M059J (cell line): Measurements from ENCODE around the gene RAB8B. TPM values are rescaled to one million over a fixed set of nuclear protein-coding genes. Genes with fewer than 3 reads are reported as not detected.
A peak's percentile ranks its signal among the peaks of the same experiment; 100 is the strongest.
"Not testable (repeated sequence)": the region's sequence is repeated elsewhere in the genome, so short reads cannot be mapped to it uniquely, and the experiment has no call there.

Experiments
- DNase-seq: peaks from one replicate; pipeline ENCODE4 v3.0.0-alpha.2; 2012; ENCODE audit warnings: low read depth
- total RNA-seq: library from RNA; depleted of rRNA; stranded (reverse); fragments of >200 nt; shearing (Covaris generic); gene quantifications from 2 replicates; pipeline ENCODE4 v1.2.3, GENCODE V29; 2014

RAB8B gene
- total RNA-seq, 1 experiment from 2014 or later, result 48.5 TPM

GRCh38 chr15:63208824-63209223 lies 19.4 kb downstream of the RAB8B start:
- DNase-seq, result not testable (repeated sequence)

GRCh38 chr15:63210151-63211091 lies 21.0 kb downstream of the RAB8B start:
- DNase-seq, result no peak

GRCh38 chr15:63211092-63211490 lies 21.7 kb downstream of the RAB8B start:
- no peak for DNase-seq

GRCh38 chr15:63211549-63211948 lies 22.1 kb downstream of the RAB8B start:
- DNase-seq, result no peak

- peak; percentile 43 for DNase-seq
Measured at GRCh38 chr15:63212050-63213004, 22.9 kb downstream of the RAB8B start.

GRCh38 chr15:63218100-63218808 lies 28.8 kb downstream of the RAB8B start:
- peak; percentile 82 for DNase-seq

- no peak for DNase-seq
Measured at GRCh38 chr15:63219196-63219710, 29.8 kb downstream of the RAB8B start.

- peak; percentile 68 for DNase-seq
Measured at GRCh38 chr15:63221346-63221745, 31.9 kb downstream of the RAB8B start.

- no peak for DNase-seq
Measured at GRCh38 chr15:63223463-63223862, 34.1 kb downstream of the RAB8B start.

GRCh38 chr15:63225381-63225780 lies 36.0 kb downstream of the RAB8B start:
- no peak for DNase-seq

- no peak for DNase-seq
Measured at GRCh38 chr15:63226155-63226883, 36.9 kb downstream of the RAB8B start.

GRCh38 chr15:63226966-63227401 lies 37.6 kb downstream of the RAB8B start:
- peak; percentile 78 for DNase-seq

GRCh38 chr15:63227689-63228088 lies 38.3 kb downstream of the RAB8B start:
- DNase-seq, result no peak

- DNase-seq, result no peak
Measured at GRCh38 chr15:63231206-63231605, 41.8 kb downstream of the RAB8B start.

GRCh38 chr15:63231706-63232105 lies 42.3 kb downstream of the RAB8B start:
- no peak for DNase-seq

GRCh38 chr15:63232405-63232804 lies 43.0 kb downstream of the RAB8B start:
- DNase-seq, result peak; percentile 44

GRCh38 chr15:63232943-63233342 lies 43.5 kb downstream of the RAB8B start:
- DNase-seq, result peak; percentile 32

GRCh38 chr15:63233667-63234423 lies 44.4 kb downstream of the RAB8B start:
- DNase-seq, result peak; percentile 75

GRCh38 chr15:63234451-63234870 lies 45.1 kb downstream of the RAB8B start:
- peak; percentile 70 for DNase-seq

- no peak for DNase-seq
Measured at GRCh38 chr15:63236272-63236671, 46.9 kb downstream of the RAB8B start.
